A549 (cell line): ENCODE measurements around the gene DSEL.

Experiments
- ELK1 ChIP-seq: fragments of 150-350 bp; IDR thresholded peaks from 2 replicates; pipeline ENCODE4 v1.6.1; 2014; ENCODE audit warnings: low read depth, mild to moderate bottlenecking, low read length
- EP300 ChIP-seq, 2 experiments: fragments of >200 bp; sonication (Bioruptor Twin); formaldehyde crosslinking; IDR thresholded peaks; 2 replicates in 1 of 2; 3 replicates in 1 of 2; pipeline ENCODE4 v1.6.1; 2016 to 2017
- POLR2A ChIP-seq: IDR thresholded peaks from 2 replicates; pipeline ENCODE4 v1.6.1; 2012; ENCODE audit warnings: mild to moderate bottlenecking, low read length

GRCh38 chr18:67549946-67550345 is 33.4 kb upstream of the DSEL start:
- TF ChIP-seq ELK1: no peak
- no peak for TF ChIP-seq EP300 (IDR thresholded peaks at IDR 0.05)
- TF ChIP-seq POLR2A: no peak
